ENCODE results near the gene LUZP2. TPM values are rescaled to one million over a fixed set of nuclear protein-coding genes. Genes with fewer than 3 reads are reported as not detected.

The LUZP2 gene
- total RNA-seq (2022; extraction: Qiagen RNA extraction): not detected in 5 replicates

DNA sequence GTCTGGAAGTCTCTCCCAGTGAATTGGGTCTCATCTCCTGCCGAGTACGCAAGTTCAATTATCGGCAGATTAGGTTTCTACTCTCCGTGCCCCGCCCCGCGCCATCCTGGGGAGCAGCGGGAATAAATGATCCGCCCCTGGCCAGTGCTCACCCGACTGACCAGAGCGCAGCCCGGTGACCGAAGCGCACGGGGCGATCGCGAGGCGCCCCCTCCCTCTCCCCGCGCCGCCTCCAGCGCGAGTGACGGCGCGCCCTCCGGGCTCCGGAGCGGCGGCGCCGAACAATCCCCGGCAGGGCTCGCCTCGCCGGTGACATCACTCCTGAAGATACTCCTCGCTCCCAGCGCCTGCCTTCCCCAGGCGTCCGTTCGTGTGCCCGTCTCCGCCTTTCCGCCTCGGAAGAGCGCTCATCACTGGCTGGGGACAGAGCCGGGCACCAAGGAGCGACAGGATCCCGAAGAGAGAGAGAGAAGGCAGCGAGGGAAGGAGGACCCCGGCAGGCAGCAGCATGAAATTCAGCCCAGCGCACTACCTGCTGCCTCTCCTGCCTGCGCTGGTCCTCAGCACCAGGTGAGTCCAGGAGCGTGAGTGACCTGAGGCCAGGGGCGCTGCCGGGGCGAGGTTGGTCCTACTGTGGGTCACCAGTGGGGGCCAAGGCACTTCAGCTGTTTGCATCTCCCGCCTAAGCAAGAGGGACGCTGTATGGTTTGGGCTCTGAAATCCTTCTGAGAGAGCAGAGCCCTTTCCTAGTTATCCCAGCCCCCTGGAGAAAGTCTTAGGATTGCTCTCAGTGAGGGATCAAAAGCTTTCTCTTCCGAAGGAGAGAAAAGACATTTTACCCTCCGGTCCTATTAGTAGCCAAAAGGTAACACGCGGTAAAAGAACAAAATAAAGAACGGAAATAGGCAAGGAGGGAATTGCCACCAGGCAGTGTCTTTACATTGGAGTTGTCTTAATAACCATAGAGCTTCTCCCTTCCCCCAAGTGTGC lies at the start of gene LUZP2:
TSS of gene LUZP2 (plus strand) at position 318 of the 990 bp plus-strand sequence.

All from A549 treated with Mapracorat at 1 μM for 4 hours (cell line).